GM13976 (cell line): ENCODE results near the gene CDK17.

Source experiments
- DNase-seq: peaks from one replicate; pipeline ENCODE4 v3.0.0; 2012; ENCODE audit warnings: low spot score
- in situ Hi-C: fragments of 300-500 bp; cut with MboI; formaldehyde crosslinking; loops from one replicate; pipeline ENCODE4 v1.12.0; 2022; ENCODE audit warnings: low sequenced_read_pairs, mixed read lengths, inconsistent platforms; ENCODE audit not compliant: unreplicated experiment
- TF ChIP-seq, protein P1 (sequence below): IDR thresholded peaks from 2 replicates; pipeline ENCODE4 v1.5.1; 2012; ENCODE audit warnings: borderline replicate concordance, mild to moderate bottlenecking; ENCODE audit not compliant: insufficient read depth; ENCODE audit errors: extremely low read depth, missing control alignments, control extremely low read depth

The CDK17 gene

DNA sequence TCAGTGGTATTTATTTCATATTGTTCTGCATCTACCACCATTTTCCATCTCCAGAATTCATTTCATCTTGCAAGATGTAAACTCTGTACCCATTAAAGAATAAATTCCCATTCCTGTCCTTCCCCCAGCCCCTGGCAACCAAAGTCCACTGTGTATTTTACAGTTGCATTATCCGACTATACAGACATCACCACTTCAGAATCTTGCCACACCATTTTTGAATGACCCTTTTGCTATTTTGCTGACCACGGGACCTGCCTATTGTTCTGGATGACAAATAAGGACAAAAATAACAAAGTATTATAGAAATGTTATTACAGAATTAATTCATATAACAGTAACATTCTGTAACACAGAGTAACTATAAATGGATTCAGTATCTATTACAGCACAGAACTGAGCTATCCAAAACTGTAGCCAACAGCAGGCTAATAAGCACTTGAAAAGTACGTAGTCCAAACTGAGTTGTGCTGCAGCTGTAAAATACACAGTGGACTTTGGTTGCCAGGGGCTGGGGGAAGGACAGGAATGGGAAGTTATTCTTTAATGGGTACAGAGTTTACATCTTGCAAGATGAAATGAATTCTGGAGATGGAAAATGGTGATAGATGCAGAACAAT lies 61.3 kb downstream of the CDK17 start:
- in situ Hi-C loops, result no loop called here
- TF ChIP-seq, protein P1, sequence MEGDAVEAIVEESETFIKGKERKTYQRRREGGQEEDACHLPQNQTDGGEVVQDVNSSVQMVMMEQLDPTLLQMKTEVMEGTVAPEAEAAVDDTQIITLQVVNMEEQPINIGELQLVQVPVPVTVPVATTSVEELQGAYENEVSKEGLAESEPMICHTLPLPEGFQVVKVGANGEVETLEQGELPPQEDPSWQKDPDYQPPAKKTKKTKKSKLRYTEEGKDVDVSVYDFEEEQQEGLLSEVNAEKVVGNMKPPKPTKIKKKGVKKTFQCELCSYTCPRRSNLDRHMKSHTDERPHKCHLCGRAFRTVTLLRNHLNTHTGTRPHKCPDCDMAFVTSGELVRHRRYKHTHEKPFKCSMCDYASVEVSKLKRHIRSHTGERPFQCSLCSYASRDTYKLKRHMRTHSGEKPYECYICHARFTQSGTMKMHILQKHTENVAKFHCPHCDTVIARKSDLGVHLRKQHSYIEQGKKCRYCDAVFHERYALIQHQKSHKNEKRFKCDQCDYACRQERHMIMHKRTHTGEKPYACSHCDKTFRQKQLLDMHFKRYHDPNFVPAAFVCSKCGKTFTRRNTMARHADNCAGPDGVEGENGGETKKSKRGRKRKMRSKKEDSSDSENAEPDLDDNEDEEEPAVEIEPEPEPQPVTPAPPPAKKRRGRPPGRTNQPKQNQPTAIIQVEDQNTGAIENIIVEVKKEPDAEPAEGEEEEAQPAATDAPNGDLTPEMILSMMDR, result no peak

GRCh38 chr12:96337953-96338352 lies 62.3 kb downstream of the CDK17 start:
- no peak for DNase-seq
- in situ Hi-C loops, result no loop called here
- TF ChIP-seq, protein P1, result no peak

More for the DNA sequence above, 61.3 kb downstream of the CDK17 start:
- no peak for DNase-seq

- in situ Hi-C loops, result no loop called here
- TF ChIP-seq, protein P1, result no peak
- no peak for DNase-seq
Observed at GRCh38 chr12:96336489-96336888, 63.8 kb downstream of the CDK17 start.

- in situ Hi-C loops, result no loop called here
- no peak for DNase-seq
- TF ChIP-seq, protein P1, result no peak
Observed at GRCh38 chr12:96335270-96335669, 65.0 kb downstream of the CDK17 start.

DNA sequence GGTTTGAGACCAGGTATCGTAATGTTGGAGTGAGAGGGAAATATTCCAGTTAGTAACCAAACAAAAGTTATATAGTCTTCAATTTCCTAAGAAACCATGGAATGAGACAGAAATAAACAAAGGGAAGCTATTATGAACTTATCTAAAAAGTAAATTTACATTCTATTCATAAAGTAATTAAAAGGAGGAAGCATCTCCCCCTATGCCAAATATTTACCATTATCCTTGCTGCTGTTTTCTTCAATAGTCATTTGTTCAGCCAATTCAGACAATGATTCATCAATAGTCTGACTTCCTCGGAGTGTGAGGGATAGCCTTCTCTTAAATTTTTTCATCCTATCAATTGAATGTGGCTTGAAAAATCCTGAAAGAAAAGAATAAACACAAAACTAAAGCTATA lies 65.7 kb downstream of the CDK17 start:
- TF ChIP-seq, protein P1, result no peak
- DNase-seq, result no peak
- in situ Hi-C loops, result no loop called here

DNA sequence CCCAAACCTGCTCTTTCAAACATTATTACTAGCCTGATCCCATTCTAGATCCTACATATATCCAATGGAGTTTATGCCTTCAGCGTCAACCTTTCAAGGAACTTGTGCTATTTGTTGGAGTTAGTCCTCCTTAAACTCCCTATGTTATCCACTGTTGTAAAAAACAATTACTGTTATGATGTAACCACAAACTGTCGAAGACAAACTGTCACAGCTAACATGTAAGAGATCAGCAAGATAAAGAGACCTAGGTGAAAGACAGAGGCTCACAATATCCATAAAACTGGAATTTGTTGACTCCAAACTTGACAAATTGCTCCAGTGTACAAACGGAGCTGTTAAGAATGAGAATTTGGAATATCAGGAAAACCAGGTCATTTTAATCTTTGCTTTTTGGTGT lies 70.7 kb downstream of the CDK17 start:
- DNase-seq, result no peak
- TF ChIP-seq, protein P1, result no peak
- in situ Hi-C loops, result no loop called here
